Activated naive CD4-positive, alpha-beta T cell treated with anti-CD3 and anti-CD28 coated beads, Interleukin-2, amount 50 U/mL, for 16 hours (primary cell): Measurements from ENCODE around the gene KRTAP22-2.

ENCODE experiments used
- DNase-seq: peaks from one replicate; pipeline ENCODE4 v3.0.0-alpha.2; 2020

The KRTAP22-2 gene

GRCh38 chr21:30561957-30562356, 28.2 kb downstream of the KRTAP22-2 start:
- DNase-seq, result no peak

- DNase-seq, result no peak
Observed at GRCh38 chr21:30561264-30561895, 28.8 kb downstream of the KRTAP22-2 start, which contains the start of gene KRTAP19-7. Gene KRTAP19-7, minus strand, starts transcription at chr21:30561314. Its CDS starts 25 bp downstream, at chr21:30561289.

DNA sequence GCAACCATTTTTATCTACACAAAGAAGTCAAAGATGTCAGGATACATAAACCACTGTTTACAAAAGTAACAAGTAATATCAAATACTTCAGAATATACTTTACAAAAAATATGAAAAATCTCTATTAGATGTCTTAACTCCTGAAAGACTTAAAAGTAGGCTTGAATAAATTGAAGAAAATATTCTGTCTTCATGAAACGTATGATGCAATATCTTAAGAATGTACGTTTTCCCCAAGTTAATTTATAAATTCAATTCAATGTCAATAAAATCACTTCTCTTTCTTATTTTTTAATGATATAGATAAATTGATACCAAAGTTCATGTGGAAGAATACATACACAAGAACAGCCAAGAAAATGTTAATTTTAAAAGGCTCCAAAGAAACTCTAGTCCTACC, 35.1 kb downstream of the KRTAP22-2 start:
- no peak for DNase-seq

DNA sequence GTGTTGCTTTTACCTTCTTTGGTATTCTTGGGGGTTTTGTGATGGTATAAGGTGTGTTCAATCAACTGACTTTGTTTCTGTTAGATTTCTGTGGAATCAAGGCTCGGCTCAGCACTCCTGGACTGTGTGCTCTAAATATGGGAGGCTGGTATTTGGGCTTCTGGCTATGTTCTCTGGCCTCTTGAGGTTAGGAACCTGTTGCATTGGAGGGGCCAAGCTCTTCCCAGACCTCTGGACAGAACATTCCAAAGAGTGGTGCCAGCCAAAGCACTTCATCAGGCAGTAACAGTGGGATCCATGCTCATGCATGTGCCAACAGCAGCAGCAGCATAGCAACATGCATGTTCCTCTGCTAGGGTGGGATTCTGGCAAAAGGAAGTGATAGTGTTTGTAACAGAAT, 37.4 kb downstream of the KRTAP22-2 start:
- no peak for DNase-seq

DNA sequence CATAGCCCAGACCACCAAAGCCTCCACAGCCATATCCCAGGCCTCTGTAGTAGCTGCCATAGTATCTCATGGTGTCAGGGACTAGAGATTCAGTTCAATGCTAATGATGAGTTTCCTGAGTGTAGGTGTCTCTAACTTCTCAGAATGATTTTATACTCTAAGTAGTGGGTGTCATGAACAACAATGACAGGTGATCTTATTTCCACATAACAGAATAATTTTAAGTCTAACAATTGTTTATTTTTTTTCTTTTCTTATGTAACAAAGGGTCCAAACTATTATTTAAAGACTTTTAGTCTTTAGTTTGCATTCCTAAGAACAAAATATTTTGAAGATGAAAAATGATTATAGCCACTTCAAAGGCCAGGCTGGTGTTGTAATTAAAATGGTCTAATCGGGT, 48.4 kb downstream of the KRTAP22-2 start, which contains the start of gene KRTAP19-6:
TSS of gene KRTAP19-6 (minus strand) at position 101 of the 400 bp plus-strand sequence. CDS start at position 70, 31 bp downstream.
- DNase-seq, result no peak
